Fibroblast of skin of right quadriceps (primary cell): ENCODE measurements around the gene FARP1.
A peak's percentile ranks its signal among the peaks of the same experiment; 100 is the strongest.

ENCODE experiments used
- DNase-seq: peaks from one replicate; pipeline ENCODE4 v3.0.0-alpha.2; 2013

Gene FARP1

GRCh38 chr13:98142380-98143156, at the start of gene FARP1:
TSS of gene FARP1 (plus strand) at chr13:98143094. CDS start at chr13:98213243, 70,149 bp downstream.
- peak; percentile 75 for DNase-seq

GRCh38 chr13:98094678-98095266, 48.1 kb upstream of the FARP1 start:
- DNase-seq, result no peak

GRCh38 chr13:98096059-98096458, 46.8 kb upstream of the FARP1 start:
- DNase-seq, result peak; percentile 42

GRCh38 chr13:98097749-98098148, 45.1 kb upstream of the FARP1 start:
- peak; percentile 50 for DNase-seq

GRCh38 chr13:98098516-98098915, 44.4 kb upstream of the FARP1 start:
- DNase-seq, result peak; percentile 93

- DNase-seq, result no peak
These were observed 43.3 kb upstream of the FARP1 start for GRCh38 chr13:98099627-98100026.

GRCh38 chr13:98100481-98100880, 42.4 kb upstream of the FARP1 start:
- DNase-seq, result no peak

GRCh38 chr13:98103531-98103930, 39.4 kb upstream of the FARP1 start:
- peak; percentile 43 for DNase-seq

GRCh38 chr13:98103942-98104880, 38.7 kb upstream of the FARP1 start:
- peak; percentile 30 for DNase-seq

GRCh38 chr13:98105929-98106336, 37.0 kb upstream of the FARP1 start:
- DNase-seq, result peak; percentile 64

- peak; percentile 47 for DNase-seq
These were observed 34.6 kb upstream of the FARP1 start for GRCh38 chr13:98108341-98108740.

- no peak for DNase-seq
These were observed 33.6 kb upstream of the FARP1 start for GRCh38 chr13:98109226-98109853.

- no peak for DNase-seq
These were observed 32.1 kb upstream of the FARP1 start for GRCh38 chr13:98110749-98111148.

GRCh38 chr13:98111168-98112098, 31.5 kb upstream of the FARP1 start:
- DNase-seq, result no peak

- no peak for DNase-seq
These were observed 30.4 kb upstream of the FARP1 start for GRCh38 chr13:98112456-98112855.

GRCh38 chr13:98118865-98119264, 24.0 kb upstream of the FARP1 start:
- DNase-seq, result no peak

GRCh38 chr13:98123176-98123575, 19.7 kb upstream of the FARP1 start:
- DNase-seq, result no peak

GRCh38 chr13:98129059-98129746, 13.7 kb upstream of the FARP1 start:
- DNase-seq, result peak; percentile 72

GRCh38 chr13:98133946-98134345, 8.9 kb upstream of the FARP1 start:
- no peak for DNase-seq

- no peak for DNase-seq
These were observed 8.0 kb upstream of the FARP1 start for GRCh38 chr13:98134901-98135300.

- no peak for DNase-seq
These were observed 1.8 kb upstream of the FARP1 start for GRCh38 chr13:98141091-98141490.
